Kidney (tissue), 14 donors: ENCODE results near the gene CAPZB. TPM values are rescaled to one million over a fixed set of nuclear protein-coding genes. Genes with fewer than 3 reads are reported as not detected.

Source experiments
- DNase-seq, 5 donors: peaks; one replicate each; pipeline ENCODE4 v3.0.0-alpha.2; 2013 to 2020
- FAIRE-seq: peaks from 2 replicates; lab custom pipeline; 2012; peaks lifted over from hg19 to GRCh38; lab: Jason Lieb, UNC
- H3K27ac ChIP-seq, 2 donors: one replicate each; pipeline ENCODE4 v1.7.0; 2013; ENCODE audit warnings: low read depth in 2 of 2, low read length in 2 of 2, inconsistent platforms in 1 of 2
- H3K27me3 ChIP-seq: one replicate; pipeline ENCODE4 v1.7.1; 2013; ENCODE audit warnings: low read length, inconsistent platforms; ENCODE audit not compliant: control insufficient read depth, insufficient read depth
- H3K36me3 ChIP-seq, 3 donors: one replicate each; pipeline versions ENCODE4 v1.7.0 to v1.7.1; 2013; ENCODE audit warnings: low read length in 3 of 3, control low read depth in 1 of 3, inconsistent platforms in 1 of 3; ENCODE audit not compliant: insufficient read depth in 3 of 3, control insufficient read depth in 2 of 3
- H3K4me1 ChIP-seq, 3 donors: one replicate each; pipeline versions ENCODE4 v1.7.0 to v1.7.1; 2013; ENCODE audit warnings: low read length in 3 of 3, inconsistent platforms in 1 of 3, low read depth in 1 of 3; ENCODE audit not compliant: control insufficient read depth in 2 of 3, insufficient read depth in 2 of 3
- H3K4me3 ChIP-seq, 3 donors: one replicate each; pipeline versions ENCODE4 v1.7.0 to v1.8.1; 2013; ENCODE audit warnings: low read length in 3 of 3, control low read depth in 1 of 3, inconsistent platforms in 1 of 3
- H3K9ac ChIP-seq, 3 donors: one replicate each; pipeline versions ENCODE4 v1.7.0 to v1.7.1; 2013; ENCODE audit warnings: low read length in 3 of 3, control low read depth in 1 of 3, inconsistent platforms in 1 of 3
- H3K9me3 ChIP-seq, 3 donors: one replicate each; pipeline versions ENCODE4 v1.7.0 to v1.7.1; 2013; ENCODE audit warnings: low read length in 3 of 3, control low read depth in 1 of 3, inconsistent platforms in 1 of 3; ENCODE audit not compliant: control insufficient read depth in 2 of 3, insufficient read depth in 1 of 3
- intact Hi-C: fragments of 100-400 bp; cut with DNase I; formaldehyde crosslinking; loops from one replicate; pipeline ENCODE4 v1.11.1; 2022
- polyA plus RNA-seq: library from polyadenylated mRNA; stranded (reverse); fragments of 350-450 nt; fragmentation: Illumina TruSeq; extraction: RNeasy Lipid Tissue Mini Kit (QIAGEN cat#74804); gene quantifications from one replicate; pipeline ENCODE4 v1.2.3, GENCODE V29; 2014; ENCODE audit warnings: low read depth, low replicate concordance; ENCODE audit not compliant: insufficient read depth
- total RNA-seq: library from RNA; stranded (reverse); fragmentation: NEBNext Ultra II Directional; extraction: Animal tissue kit (Norgen Biotek cat#: 25700); gene quantifications from one replicate; pipeline ENCODE4 v1.2.1, GENCODE V29; 2021
- TF ChIP-seq, protein P1 (sequence below): IDR thresholded peaks from 3 replicates; pipeline ENCODE4 v1.5.1; 2012; ENCODE audit warnings: mild to moderate bottlenecking, moderate library complexity, borderline replicate concordance; ENCODE audit not compliant: insufficient read depth; ENCODE audit errors: extremely low read depth
- donor health status: control.
- donor health status: control.
- donor health status: control.
- donor health status: control.
- donor health status: control.
- donor health status: DM: yes; HTN: yes; CAD: no.
- donor health status: Normal renal cell carcinoma (clear cell type).

The CAPZB gene
- total and polyA plus RNA-seq, 2 donors from 2014 or later: 253 to 265 TPM

- no peak overlapping the region for H3K4me3 ChIP-seq
- H3K4me1 ChIP-seq: peaks cover 0 to 2% (median 0%) of the 10 kb centered on the region in 3 donors
- no peaks in the 10 kb centered on the region for H3K27me3 ChIP-seq
- no peak overlapping the region for H3K27ac ChIP-seq
- DNase-seq (no peak), FAIRE-seq (no peak)
- TF ChIP-seq, protein P1, sequence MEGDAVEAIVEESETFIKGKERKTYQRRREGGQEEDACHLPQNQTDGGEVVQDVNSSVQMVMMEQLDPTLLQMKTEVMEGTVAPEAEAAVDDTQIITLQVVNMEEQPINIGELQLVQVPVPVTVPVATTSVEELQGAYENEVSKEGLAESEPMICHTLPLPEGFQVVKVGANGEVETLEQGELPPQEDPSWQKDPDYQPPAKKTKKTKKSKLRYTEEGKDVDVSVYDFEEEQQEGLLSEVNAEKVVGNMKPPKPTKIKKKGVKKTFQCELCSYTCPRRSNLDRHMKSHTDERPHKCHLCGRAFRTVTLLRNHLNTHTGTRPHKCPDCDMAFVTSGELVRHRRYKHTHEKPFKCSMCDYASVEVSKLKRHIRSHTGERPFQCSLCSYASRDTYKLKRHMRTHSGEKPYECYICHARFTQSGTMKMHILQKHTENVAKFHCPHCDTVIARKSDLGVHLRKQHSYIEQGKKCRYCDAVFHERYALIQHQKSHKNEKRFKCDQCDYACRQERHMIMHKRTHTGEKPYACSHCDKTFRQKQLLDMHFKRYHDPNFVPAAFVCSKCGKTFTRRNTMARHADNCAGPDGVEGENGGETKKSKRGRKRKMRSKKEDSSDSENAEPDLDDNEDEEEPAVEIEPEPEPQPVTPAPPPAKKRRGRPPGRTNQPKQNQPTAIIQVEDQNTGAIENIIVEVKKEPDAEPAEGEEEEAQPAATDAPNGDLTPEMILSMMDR: no peak
- peaks cover 2 to 31% (median 14%) of the 10 kb centered on the region in 3 donors for H3K36me3 ChIP-seq
- H3K9ac ChIP-seq: no peak overlapping the region
- no peaks in the 10 kb centered on the region for H3K9me3 ChIP-seq
- intact Hi-C loops: no loop called here
Measured at GRCh38 chr1:19377812-19378718, 107.3 kb downstream of the CAPZB start.

GRCh38 chr1:19376428-19377372 lies 108.6 kb downstream of the CAPZB start:
- TF ChIP-seq, protein P1: no peak
- intact Hi-C loops: no loop called here
- H3K27me3 ChIP-seq: no peaks in the 10 kb centered on the region
- no peak overlapping the region for H3K9ac ChIP-seq
- H3K9me3 ChIP-seq: no peaks in the 10 kb centered on the region
- H3K36me3 ChIP-seq: peaks cover 2 to 26% (median 16%) of the 10 kb centered on the region in 3 donors
- DNase-seq (no peak), FAIRE-seq (no peak)
- no peak overlapping the region for H3K4me3 ChIP-seq
- no peak overlapping the region for H3K27ac ChIP-seq
- peaks cover 0 to 2% (median 0%) of the 10 kb centered on the region in 3 donors for H3K4me1 ChIP-seq

GRCh38 chr1:19375631-19376400 lies 109.5 kb downstream of the CAPZB start:
- no peak overlapping the region for H3K27ac ChIP-seq
- FAIRE-seq (no peak), DNase-seq (no peak)
- peaks cover 2 to 26% (median 14%) of the 10 kb centered on the region in 3 donors for H3K36me3 ChIP-seq
- H3K4me3 ChIP-seq: no peak overlapping the region
- intact Hi-C loops: no loop called here
- H3K27me3 ChIP-seq: no peaks in the 10 kb centered on the region
- H3K9me3 ChIP-seq: no peaks in the 10 kb centered on the region
- H3K4me1 ChIP-seq: peaks cover 0 to 2% (median 0%) of the 10 kb centered on the region in 3 donors
- H3K9ac ChIP-seq: no peak overlapping the region
- TF ChIP-seq, protein P1: no peak
